OCI-LY7 (cell line): ENCODE data around the gene VWC2L.

Experiments used
- CTCF ChIP-seq: fragments of 200-600 bp; sonication (generic); conservative IDR thresholded peaks from 2 replicates; pipeline ENCODE4 v1.5.1; 2014; ENCODE audit warnings: mild to moderate bottlenecking, antibody characterized with exemption, low read length, moderate library complexity, mixed read lengths
- EZH2phosphoT487 ChIP-seq: fragments of 200-600 bp; sonication (generic); IDR thresholded peaks from 2 replicates; pipeline ENCODE4 v1.6.1; 2018; ENCODE audit warnings: low read depth, borderline replicate concordance, mild to moderate bottlenecking, mixed run types, antibody characterized with exemption, low read length, moderate library complexity, mixed read lengths

GRCh38 chr2:214361116-214361515, 49.7 kb upstream of the VWC2L start:
- TF ChIP-seq CTCF (no peak), EZH2phosphoT487 (no peak)
